Colonic mucosa (tissue), 4 donors: Measurements from ENCODE around the gene OPCML. TPM values are rescaled to one million over a fixed set of nuclear protein-coding genes. Genes with fewer than 3 reads are reported as not detected.

ENCODE experiments used
- DNase-seq: peaks from one replicate; pipeline ENCODE4 v3.0.0-alpha.2; 2020
- H3K27ac ChIP-seq: fragments of 200-600 bp; one replicate; pipeline ENCODE4 v1.8.0; 2021
- H3K27me3 ChIP-seq: fragments of 200-600 bp; one replicate; pipeline ENCODE4 v1.8.0; 2021
- H3K36me3 ChIP-seq: fragments of 200-600 bp; one replicate; pipeline ENCODE4 v1.8.0; 2021
- H3K4me1 ChIP-seq: fragments of 200-600 bp; one replicate; pipeline ENCODE4 v1.8.0; 2021; ENCODE audit warnings: mild to moderate bottlenecking
- H3K4me3 ChIP-seq: fragments of 200-600 bp; one replicate; pipeline ENCODE4 v1.8.0; 2021
- H3K9ac ChIP-seq, 2 donors: one replicate each; pipeline ENCODE4 v1.7.0; 2013; ENCODE audit warnings: control low read depth in 2 of 2, low read depth in 2 of 2, low read length in 2 of 2
- H3K9me3 ChIP-seq: fragments of 200-600 bp; one replicate; pipeline ENCODE4 v1.8.0; 2021
- CTCF ChIP-seq: fragments of 200-600 bp; IDR thresholded peaks from one replicate; pipeline ENCODE4 v1.8.0; 2022; ENCODE audit warnings: antibody characterized with exemption, mild to moderate bottlenecking
- intact Hi-C: fragments of 100-400 bp; cut with DNase I; formaldehyde crosslinking; loops from one replicate; pipeline ENCODE4 v1.14.1; 2022
- total RNA-seq, 2 donors: library from RNA; stranded (reverse); fragmentation: NEBNext Ultra II Directional in 1 of 2; extraction: Animal tissue kit (Norgen Biotek cat#: 25700) in 1 of 2; gene quantifications; one replicate each; pipeline ENCODE4 v1.2.1, GENCODE V29; 2021
- donor health status: healthy.
- donor health status: DM: no; HTN: no; CAD: no.
- donor health status: DM: no; HTN: no; CAD: no.

The OPCML gene
- total RNA-seq, 2 donors from 2014 or later, result 0.08 TPM; not detected in 1

GRCh38 chr11:133173810-133174412 lies 358.4 kb downstream of the OPCML start:
- Histone ChIP-seq H3K9me3 (no peaks in the 10 kb centered on the region), H3K27me3 (no peaks in the 10 kb centered on the region), H3K36me3 (no peaks in the 10 kb centered on the region), H3K9ac (no peak overlapping the region), H3K27ac (no peak overlapping the region), H3K4me1 (no peaks in the 10 kb centered on the region), H3K4me3 (no peak overlapping the region)
- DNase-seq, result no peak
- TF ChIP-seq CTCF, result no peak
- intact Hi-C loops, result no loop called here

DNA sequence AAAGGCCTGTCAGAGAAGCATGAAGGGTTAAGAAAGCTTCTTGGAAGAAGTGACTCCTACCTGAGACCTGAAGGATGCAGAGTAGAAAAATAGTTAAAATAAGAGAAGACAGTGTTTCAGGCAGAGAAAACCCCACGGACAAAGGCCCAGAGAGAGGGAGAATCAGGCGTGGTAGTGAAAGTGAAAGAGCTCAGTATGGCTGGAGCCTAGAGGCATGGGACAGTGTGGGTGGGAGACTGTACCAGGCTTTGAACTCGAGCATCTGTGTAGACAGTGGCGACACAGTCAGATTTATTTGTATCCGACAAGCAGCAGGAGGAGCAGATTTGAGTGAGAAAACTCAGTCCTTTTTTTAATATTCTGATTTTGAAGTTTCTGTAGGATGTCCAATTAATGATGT lies 360.0 kb downstream of the OPCML start:
- Histone ChIP-seq H3K9me3 (no peaks in the 10 kb centered on the region), H3K4me1 (no peaks in the 10 kb centered on the region), H3K27ac (no peak overlapping the region), H3K36me3 (no peaks in the 10 kb centered on the region), H3K9ac (no peak overlapping the region), H3K27me3 (no peaks in the 10 kb centered on the region), H3K4me3 (no peak overlapping the region)
- TF ChIP-seq CTCF, result no peak
- intact Hi-C loops, result no loop called here
- no peak for DNase-seq

GRCh38 chr11:133171374-133171773 lies 360.9 kb downstream of the OPCML start:
- intact Hi-C loops, result no loop called here
- H3K4me3 ChIP-seq, result no peak overlapping the region
- no peak overlapping the region for H3K27ac ChIP-seq
- no peaks in the 10 kb centered on the region for H3K36me3 ChIP-seq
- H3K9me3 ChIP-seq, result no peaks in the 10 kb centered on the region
- no peak for DNase-seq
- no peaks in the 10 kb centered on the region for H3K27me3 ChIP-seq
- no peak for TF ChIP-seq CTCF
- no peaks in the 10 kb centered on the region for H3K4me1 ChIP-seq
- no peak overlapping the region for H3K9ac ChIP-seq

- Histone ChIP-seq H3K27me3 (no peaks in the 10 kb centered on the region), H3K4me3 (no peak overlapping the region), H3K27ac (no peak overlapping the region), H3K4me1 (no peaks in the 10 kb centered on the region), H3K9me3 (no peaks in the 10 kb centered on the region), H3K9ac (no peak overlapping the region), H3K36me3 (no peaks in the 10 kb centered on the region)
- DNase-seq, result no peak
- no peak for TF ChIP-seq CTCF
- intact Hi-C loops, result no loop called here
Observed at GRCh38 chr11:133168016-133168415, 364.3 kb downstream of the OPCML start.

GRCh38 chr11:133166662-133167061 lies 365.6 kb downstream of the OPCML start:
- Histone ChIP-seq H3K4me1 (no peaks in the 10 kb centered on the region), H3K27ac (no peak overlapping the region), H3K4me3 (no peak overlapping the region), H3K9me3 (no peaks in the 10 kb centered on the region), H3K27me3 (no peaks in the 10 kb centered on the region), H3K9ac (no peak overlapping the region), H3K36me3 (no peaks in the 10 kb centered on the region)
- intact Hi-C loops, result no loop called here
- TF ChIP-seq CTCF, result no peak
- DNase-seq, result no peak
